Occipital lobe (tissue), 2 donors: ENCODE measurements around the gene WDR81. TPM values are rescaled to one million over a fixed set of nuclear protein-coding genes. Genes with fewer than 3 reads are reported as not detected.
A peak's percentile ranks its signal among the peaks of the same experiment; 100 is the strongest.
"Not testable (repeated sequence)": the region's sequence is repeated elsewhere in the genome, so short reads cannot be mapped to it uniquely, and the experiment has no call there.

Source experiments
- DNase-seq: peaks from one replicate; lab custom pipeline; 2025; lab: John Stamatoyannopoulos, UW
- total RNA-seq: library from RNA; depleted of rRNA; stranded (reverse); fragments of >200 nt; gene quantifications from one replicate; pipeline ENCODE4 v1.2.3, GENCODE V29; 2014

Gene WDR81
- total RNA-seq, 1 donor from 2014 or later: 10.8 TPM

DNA sequence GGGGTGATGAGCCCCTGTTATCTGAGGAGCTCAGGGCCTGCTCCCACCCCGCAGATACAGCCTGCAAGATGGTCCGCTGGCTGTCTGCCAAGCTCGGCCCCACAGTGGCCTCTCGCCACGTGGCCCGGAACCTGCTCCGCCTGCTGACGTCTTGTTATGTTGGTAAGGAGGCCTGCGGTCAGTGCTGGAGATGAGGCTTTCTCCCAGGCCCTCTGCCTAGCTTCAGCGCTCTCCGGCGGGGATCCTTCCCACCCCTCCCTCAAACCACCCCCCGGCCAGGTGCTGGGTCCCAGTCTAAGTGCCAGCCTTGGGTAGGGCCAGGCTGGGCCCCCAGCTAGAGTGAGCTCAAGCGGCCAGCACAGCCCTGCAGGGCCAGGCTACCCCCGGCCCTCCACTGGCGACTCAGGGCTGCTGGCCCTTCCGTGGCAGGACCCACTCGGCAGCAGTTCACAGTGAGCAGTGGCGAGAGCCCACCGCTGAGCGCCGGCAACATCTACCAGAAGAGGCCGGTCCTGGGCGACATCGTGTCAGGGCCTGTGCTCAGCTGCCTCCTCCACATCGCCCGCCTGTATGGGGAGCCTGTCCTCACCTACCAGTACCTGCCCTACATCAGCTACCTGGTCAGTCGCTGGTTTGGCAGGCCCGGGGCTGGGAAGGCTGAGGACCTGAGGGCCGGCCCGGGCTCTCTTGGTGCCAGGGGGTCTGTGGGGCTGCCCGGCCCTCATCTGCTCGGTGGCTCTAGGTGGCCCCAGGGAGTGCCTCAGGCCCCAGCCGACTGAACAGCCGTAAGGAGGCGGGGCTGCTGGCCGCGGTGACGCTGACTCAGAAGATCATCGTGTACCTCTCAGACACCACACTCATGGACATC lies 6.1 kb downstream of the WDR81 start:
- DNase-seq: no peak

DNA sequence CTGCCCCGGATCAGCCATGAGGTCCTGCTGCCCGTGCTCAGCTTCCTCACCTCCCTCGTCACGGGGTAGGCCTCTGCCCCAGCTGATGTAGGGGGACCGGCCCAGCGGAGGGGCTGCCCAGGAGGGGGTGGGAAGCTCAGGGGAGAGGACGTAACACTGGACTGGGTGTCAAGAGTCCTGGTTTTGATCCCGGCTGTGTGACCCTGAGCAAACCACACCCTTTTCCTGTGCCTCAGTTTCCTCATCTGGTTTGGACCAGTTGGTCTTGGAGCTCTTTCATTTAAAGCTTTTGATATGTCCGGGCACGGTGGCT lies 6.6 kb downstream of the WDR81 start:
- no peak for DNase-seq

DNA sequence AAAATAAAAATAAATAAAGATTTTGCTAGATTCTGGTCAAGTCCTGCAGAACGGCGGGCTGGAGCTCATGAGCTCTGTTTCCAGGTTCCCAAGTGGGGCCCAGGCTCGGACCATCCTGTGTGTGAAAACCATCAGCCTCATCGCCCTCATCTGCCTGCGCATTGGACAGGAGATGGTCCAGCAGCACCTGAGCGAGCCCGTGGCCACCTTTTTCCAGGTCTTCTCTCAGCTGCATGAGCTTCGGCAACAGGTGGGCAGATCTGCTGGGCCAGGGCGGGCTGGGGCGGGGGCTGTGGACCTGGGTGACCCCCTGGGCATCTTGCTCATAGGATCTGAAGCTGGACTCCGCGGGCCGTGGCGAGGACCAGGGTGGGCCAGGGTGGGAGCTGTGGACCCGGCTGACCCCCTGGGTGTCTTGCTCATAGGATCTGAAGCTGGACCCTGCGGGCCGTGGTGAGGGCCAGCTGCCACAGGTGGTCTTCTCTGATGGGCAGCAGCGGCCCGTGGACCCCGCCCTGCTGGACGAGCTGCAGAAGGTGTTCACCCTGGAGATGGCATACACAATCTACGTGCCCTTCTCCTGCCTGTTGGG lies 7.8 kb downstream of the WDR81 start:
- no peak for DNase-seq

DNA sequence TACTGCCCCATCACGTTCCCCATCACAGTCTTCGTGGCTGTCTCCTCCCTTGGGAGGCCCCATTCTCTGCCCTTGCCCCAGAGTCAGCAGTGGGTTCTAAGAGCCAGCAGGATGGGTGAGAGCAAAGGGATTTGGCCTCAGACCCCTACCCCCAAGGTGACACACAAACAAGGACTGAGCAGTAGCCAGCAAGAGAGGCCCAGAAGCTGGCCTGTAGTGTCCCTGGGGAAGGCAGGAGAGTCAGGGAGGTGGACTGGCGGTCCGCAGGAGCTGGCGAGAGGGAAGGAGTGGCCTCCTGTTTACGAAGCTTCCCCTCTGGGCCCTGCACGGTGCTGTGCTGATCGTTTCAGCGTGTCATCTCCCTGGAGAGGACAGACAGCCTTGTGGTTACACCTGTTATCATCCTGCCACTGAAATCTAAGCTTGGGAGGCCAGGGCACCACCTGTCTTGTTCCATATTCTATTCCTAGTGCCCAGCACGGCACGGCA lies 8.4 kb downstream of the WDR81 start:
- DNase-seq: no peak

DNA sequence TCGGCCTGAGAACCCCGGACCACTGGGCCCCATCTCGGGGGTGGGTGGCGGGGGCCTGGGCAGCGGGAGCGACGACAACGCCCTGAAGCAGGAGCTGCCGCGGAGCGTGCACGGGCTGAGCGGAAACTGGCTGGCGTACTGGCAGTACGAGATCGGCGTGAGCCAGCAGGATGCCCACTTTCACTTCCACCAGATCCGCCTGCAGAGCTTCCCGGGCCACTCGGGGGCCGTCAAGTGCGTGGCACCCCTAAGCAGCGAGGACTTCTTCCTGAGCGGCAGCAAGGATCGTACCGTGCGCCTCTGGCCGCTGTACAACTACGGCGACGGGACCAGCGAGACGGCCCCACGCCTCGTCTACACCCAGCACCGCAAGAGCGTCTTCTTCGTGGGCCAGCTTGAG lies 9.3 kb downstream of the WDR81 start:
- no peak for DNase-seq

DNA sequence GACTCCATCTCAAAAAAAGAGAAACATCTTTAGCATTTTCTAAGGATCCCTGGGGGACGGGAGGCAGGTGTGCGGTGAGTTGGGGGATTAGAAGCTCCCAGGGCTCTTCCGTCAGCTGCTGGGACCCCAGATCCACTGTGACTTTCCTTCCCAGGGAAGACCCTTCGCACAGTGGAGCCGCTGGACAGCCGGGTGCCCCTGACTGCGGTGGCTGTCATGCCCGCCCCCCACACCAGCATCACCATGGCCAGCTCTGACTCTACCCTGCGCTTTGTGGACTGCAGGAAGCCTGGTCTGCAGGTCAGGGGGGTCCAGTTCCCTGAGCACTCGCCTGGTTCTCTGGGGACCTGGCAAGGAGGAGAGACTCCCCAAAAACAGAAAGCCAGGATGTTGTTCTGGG lies 10.9 kb downstream of the WDR81 start:
- no peak for DNase-seq

DNA sequence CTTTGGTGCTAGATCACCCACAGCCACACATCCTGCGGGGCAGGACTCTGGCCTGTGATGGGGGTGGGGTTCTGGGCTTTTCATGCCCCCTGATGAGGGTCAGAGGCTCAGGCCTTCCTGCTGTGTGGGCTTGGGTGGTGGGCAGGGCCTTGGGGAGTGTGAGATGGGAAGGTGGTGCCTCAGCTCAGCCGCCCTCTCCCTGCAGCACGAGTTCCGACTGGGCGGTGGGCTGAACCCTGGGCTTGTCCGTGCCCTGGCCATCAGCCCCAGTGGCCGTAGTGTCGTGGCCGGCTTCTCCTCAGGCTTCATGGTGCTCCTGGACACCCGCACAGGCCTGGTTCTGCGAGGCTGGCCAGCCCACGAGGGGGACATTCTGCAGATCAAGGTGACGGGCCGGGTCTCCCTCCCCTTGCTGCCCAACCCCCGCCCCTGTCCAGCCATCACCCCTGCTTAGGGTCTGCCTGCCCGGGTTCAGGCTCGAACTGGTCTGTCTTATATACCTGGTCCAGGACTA lies 11.4 kb downstream of the WDR81 start:
- DNase-seq: no peak

DNA sequence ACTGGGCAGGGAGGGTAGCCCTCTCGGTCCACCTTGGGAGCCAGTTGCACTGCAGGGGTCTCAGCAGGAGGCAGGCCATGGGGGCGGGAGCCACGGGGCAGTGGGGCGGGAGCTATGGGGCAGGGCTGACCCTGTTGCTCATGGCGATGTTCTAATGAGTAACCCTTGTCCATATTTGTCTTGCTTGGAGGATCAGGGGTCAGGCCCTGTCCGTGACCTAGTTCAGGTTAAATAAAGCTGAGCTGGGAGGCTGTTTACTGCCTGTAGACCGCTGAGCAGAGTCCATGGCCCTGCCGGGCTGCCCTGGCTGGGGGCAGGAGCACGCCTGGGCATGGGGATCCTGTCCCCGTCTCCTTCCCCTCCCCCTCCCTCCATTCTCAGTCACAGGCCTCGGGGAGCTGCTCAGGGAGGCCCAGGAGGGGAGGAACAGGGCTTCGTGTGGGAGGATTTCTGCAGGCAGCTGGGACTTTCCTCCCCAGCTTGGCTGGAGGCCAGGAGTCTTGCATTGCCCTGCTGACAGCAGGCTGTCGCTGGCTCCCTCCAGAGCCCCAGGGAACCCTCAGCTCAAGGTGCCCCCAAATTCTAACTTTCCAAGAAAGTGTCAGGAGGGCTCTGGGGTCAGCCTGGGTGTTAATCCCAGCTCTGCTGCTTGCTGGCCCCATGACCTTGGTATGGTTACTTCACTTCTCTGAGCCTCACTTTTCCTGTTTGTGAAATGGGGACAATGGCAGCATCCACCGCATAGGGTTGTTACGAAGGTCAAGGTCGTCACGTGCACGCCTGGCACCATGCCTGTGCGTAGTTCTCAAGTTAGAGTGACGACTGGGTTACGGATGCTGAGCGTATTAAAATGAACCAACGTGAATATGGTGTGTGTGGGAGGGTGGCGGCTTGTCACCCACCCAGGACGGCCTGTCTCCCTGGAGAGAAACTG lies 12.1 kb downstream of the WDR81 start:
- peak; percentile 42 for DNase-seq

DNA sequence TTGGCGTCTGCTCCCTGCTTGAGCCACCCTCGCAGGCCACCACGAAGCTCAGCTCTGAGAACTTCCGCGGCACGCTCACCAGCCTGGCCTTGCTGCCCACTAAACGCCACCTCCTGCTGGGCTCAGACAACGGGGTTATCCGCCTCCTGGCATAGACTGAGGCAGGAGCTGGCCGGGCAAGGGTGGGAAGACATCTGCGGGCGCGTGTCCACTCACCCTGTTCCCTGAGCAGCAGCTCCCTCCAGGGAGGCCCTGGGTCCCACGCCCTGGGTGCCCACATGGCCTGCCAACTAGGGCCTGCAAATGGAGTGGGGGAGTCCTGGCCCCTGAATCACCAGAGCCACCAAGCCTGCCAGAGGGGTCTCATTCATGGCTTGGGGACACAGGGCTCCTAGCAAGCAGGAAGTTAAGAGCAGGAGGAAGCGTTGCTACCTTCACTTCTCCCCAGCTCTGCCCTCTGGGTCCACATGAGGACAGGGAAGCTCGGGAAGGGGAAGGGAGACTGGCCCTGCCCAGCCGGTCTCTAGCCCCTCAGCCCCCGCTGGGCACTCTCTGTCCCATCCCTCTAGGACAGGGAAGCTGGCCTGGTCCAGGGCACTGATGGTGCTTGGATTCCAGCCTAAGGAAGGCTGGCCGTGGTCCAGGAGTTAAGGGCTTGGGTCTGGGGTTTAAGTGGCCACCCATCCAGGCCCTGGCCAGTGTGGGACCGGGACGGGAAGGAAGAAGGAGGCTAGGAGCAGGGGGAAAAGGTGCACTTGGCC lies 13.2 kb downstream of the WDR81 start:
- DNase-seq: no peak

DNA sequence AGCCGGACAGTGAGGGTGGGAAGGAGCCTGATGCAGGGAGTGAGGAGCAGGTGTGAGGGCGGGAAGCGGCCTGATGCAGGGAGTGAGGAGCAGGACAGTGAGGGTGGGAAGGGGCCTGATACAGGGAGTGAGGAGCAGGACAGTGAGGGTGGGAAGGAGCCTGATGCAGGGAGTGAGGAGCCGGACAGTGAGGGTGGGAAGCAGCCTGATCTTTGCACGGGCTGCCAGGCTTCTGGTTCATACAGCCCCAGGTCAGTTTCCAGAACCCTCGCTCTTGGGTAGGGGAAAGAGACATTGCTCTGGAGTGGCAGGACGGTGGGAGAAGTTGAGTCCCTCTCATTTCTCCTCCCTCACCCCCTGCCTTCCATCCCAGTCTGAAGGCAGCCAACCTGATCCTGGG lies 17.4 kb downstream of the WDR81 start:
- DNase-seq: not testable (repeated sequence)

DNA sequence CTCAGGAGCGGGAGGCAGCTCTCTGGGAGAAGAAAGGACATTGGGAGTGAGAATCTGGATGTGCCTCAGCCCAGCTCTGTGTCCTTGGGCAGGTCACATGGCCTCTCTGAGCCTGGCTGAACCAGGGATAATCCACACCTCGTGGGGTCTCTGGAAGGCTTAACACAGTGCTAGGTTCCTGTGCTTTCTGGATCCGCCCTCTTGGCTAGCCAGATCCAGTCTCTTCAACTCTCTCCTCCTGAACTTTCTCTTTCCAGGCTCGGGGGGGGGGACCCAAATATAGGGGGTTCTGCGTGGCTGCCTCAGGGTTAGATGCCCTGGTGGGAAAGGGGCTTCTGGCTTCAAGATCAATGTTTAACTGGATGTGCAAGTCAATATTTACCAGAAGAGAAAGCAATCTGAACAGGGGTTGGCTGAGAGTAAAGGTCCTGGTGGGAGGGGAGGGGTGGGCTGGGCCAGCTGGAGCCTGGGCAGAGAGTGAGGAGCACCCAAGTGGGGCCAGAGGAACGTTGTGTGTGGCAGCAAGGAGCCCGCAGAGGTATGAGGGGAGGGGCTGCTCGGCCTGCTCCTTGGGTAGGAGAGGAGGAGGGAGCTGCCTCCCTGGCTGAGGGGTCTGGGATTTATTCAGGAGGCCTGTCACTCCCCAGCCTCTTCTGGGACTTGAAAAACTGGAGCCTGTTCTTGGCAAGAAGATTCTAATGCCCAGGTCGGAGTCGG lies 18.0 kb downstream of the WDR81 start, which contains the start of gene SERPINF2:
SERPINF2 (plus strand) TSS at position 501 of the 717 bp plus-strand sequence. CDS start 2,125 bp downstream, outside the sequence.
- DNase-seq: no peak

DNA sequence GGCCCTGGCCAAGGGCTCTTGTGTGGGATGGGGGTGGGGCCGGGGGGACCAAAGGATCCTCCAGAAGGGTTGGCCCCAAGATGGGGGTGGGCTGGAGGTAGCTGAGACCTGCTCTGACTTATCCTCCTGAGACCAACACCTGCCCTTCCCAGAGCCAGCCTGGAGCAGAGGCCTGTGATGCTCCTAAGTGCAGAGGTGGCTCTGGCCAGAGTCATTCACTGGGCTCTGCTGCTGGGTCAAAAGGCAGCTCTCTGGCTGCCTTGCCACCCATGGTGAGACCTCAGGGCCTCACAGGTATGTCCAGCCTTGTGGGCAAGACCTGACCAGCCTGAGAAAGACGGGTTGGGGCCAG lies 18.6 kb downstream of the WDR81 start:
- no peak for DNase-seq

DNA sequence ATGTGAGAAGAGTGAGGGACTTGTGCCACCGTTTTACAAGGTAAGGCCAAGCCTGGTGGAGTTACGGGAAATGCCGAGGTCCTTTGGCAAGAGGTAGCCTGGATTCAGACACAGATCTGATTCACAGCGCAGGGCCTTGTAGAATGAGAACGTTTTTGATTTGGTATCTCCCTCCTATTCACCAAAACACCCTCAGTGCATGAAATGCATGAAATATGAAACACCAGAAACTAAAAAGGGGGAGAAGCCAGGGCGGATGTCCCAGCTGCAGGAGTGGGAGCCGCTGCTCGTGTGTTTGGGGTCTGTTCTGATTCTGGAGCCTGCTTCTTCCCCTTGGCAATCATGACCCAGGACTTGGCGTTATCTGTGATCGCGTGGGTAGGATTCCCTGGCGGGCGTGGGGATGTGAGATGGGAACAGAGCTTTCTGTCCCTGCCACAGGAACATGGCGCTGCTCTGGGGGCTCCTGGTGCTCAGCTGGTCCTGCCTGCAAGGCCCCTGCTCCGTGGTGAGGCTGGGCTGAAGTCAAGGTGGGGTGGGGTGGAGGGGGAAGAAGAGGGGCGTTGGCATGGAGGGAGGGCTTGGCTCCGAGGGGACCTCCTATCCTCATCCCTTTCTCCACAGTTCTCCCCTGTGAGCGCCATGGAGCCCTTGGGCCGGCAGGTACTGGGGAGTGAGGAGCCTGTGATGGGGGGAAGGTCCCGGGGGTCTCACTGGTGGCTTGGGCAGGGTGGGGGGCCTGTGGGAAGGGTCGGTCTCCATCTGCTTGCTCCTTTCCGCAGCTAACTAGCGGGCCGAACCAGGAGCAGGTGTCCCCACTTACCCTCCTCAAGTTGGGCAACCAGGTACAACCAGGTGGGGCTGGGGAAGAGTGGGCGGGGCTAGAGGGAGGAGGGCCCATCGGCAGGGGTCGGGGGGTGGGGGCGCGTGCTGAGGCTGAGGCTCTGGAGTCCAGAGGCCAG lies 20.3 kb downstream of the WDR81 start:
- DNase-seq: no peak

DNA sequence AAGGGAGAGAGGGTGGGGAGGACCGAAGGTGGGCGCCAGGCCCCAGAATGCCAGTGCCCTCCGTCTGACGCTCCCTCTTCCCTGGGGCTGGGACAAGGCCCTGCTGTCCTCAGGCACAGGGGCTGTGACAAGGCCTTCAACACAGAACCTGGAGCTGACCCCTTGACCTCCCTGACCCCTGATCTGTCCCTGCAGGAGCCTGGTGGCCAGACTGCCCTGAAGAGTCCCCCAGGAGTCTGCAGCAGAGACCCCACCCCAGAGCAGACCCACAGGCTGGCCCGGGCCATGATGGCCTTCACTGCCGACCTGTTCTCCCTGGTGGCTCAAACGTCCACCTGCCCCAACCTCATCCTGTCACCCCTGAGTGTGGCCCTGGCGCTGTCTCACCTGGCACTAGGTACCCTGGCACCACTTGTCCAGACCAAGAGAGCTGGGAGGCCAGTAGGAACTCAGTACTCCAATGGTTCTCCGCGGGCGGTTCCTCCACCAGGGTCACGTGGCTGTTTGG lies 21.1 kb downstream of the WDR81 start:
- no peak for DNase-seq

DNA sequence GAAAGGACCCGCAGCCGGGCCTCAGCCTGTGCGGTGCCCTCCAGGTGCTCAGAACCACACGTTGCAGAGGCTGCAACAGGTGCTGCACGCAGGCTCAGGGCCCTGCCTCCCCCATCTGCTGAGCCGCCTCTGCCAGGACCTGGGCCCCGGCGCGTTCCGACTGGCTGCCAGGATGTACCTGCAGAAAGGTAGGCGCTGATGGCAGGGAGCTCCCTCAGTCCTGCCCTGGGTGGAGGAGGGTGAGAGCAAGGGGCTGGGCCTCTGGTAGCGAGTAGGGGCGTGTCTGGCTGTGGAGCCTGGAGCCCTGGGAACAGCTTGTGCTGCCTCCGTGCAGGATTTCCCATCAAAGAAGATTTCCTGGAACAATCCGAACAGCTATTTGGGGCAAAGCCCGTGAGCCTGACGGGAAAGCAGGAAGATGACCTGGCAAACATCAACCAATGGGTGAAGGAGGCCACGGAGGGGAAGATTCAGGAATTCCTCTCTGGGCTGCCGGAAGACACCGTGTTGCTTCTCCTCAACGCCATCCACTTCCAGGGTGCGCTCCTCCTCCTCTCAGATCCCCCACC lies 22.6 kb downstream of the WDR81 start:
- DNase-seq: no peak

DNA sequence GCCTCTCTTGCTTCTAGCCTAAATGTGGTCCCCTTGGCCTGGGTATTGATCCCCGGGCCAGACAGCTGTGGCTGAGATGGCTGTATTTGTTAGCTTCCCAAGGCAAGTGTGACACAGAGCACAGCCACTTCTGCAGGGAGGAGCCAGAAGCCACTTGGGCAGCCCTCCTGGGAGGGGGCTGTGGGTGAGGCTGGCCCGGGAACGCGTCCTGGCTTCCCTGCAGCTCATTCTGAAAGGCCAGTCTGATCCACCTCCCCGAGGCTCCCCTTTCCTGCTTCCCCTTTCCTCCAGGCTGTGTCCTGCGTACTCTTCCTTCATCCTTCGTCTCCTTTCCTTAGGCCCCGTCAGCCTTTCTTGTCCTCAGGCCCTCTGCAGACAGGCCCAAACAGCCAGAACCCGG lies 26.1 kb downstream of the WDR81 start:
- no peak for DNase-seq

DNA sequence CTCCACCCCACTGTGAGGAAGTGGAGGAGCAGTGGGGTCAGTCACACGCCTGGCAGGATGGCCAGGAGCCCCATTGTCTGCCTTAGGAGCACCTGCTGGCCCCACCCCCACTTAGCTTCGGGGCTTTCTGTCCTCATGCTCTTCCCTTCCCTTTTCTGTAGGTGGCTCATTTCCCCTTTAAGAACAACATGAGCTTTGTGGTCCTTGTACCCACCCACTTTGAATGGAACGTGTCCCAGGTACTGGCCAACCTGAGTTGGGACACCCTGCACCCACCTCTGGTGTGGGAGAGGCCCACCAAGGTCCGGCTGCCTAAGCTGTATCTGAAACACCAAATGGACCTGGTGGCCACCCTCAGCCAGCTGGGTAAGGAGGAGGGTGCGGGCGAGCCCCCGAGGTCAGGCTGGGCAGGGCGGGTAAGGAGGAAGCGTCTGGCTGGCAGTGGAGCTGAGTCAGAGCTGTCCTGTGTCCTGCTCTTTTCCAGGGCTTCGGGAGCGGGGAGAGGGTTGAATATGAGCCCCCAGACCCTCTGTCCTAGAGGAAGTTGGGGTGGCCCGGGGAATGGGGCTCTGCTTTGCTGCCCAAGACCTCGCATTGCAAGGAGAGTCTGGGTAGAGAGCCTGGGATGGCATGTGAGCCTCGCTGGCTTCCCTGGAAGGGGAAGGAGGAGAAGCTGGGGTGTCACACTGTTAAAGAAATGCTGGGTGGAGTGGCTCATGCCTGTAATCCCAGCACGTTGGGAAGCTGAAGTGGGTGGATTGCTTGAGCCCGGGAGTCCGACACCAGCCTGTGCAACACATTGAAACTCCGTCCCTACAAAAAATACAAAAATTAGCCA lies 28.1 kb downstream of the WDR81 start:
- no peak for DNase-seq
